Activated CD8-positive, alpha-beta memory T cell treated with anti-CD3 and anti-CD28 coated beads, Interleukin-2, amount 50 U/mL, for 4 hours (primary cell): ENCODE measurements around the gene CCDC61.

Experiments
- DNase-seq: peaks from one replicate; pipeline ENCODE4 v3.0.0-alpha.2; 2020

Gene CCDC61

GRCh38 chr19:46016426-46017094 is 21.3 kb downstream of the CCDC61 start:
- peak; percentile 83 for DNase-seq

GRCh38 chr19:46017095-46017429 is 21.8 kb downstream of the CCDC61 start:
- DNase-seq: no peak

- DNase-seq: no peak
Observed at GRCh38 chr19:46017874-46018675, 22.8 kb downstream of the CCDC61 start.

GRCh38 chr19:46018729-46019251 is 23.5 kb downstream of the CCDC61 start:
- no peak for DNase-seq

- no peak for DNase-seq
Observed at GRCh38 chr19:46019270-46019669, 24.0 kb downstream of the CCDC61 start.

GRCh38 chr19:46020819-46021125 is 25.5 kb downstream of the CCDC61 start:
- DNase-seq: no peak

GRCh38 chr19:46021531-46022041 is 26.3 kb downstream of the CCDC61 start:
- no peak for DNase-seq

GRCh38 chr19:46022061-46022430 is 26.8 kb downstream of the CCDC61 start:
- DNase-seq: no peak

GRCh38 chr19:46022431-46023310 is 27.4 kb downstream of the CCDC61 start, which contains the start of gene PGLYRP1:
PGLYRP1 (minus strand) TSS chr19:46023053; CDS start chr19:46023021, 32 bp downstream.
- no peak for DNase-seq

GRCh38 chr19:46023311-46023779 is 28.1 kb downstream of the CCDC61 start:
- DNase-seq: no peak

GRCh38 chr19:46025835-46026234 is 30.6 kb downstream of the CCDC61 start:
- DNase-seq: no peak

GRCh38 chr19:46030812-46031550 is 35.7 kb downstream of the CCDC61 start:
- no peak for DNase-seq

GRCh38 chr19:46031781-46032596 is 36.7 kb downstream of the CCDC61 start:
- no peak for DNase-seq

- DNase-seq: no peak
Observed at GRCh38 chr19:46032597-46033025, 37.3 kb downstream of the CCDC61 start.

- no peak for DNase-seq
Observed at GRCh38 chr19:46033401-46033800, 38.1 kb downstream of the CCDC61 start.

GRCh38 chr19:46035546-46035945 is 40.3 kb downstream of the CCDC61 start:
- no peak for DNase-seq

- no peak for DNase-seq
Observed at GRCh38 chr19:46035986-46036743, 40.9 kb downstream of the CCDC61 start.

- no peak for DNase-seq
Observed at GRCh38 chr19:46036744-46037128, 41.5 kb downstream of the CCDC61 start.

- no peak for DNase-seq
Observed at GRCh38 chr19:46040125-46040524, 44.9 kb downstream of the CCDC61 start.

- no peak for DNase-seq
Observed at GRCh38 chr19:46040952-46041500, 45.8 kb downstream of the CCDC61 start, which contains the start of gene IGFL4. IGFL4 (minus strand) TSS chr19:46041002; CDS start chr19:46040962, 40 bp downstream.
